HG02870 (cell line): ENCODE results near the gene MGA.

Experiments used
- ATAC-seq: cut with Tn5 transposase; IDR thresholded peaks from one replicate; pipeline ENCODE4 v1.9.1; 2021; ENCODE audit warnings: mild to moderate bottlenecking, moderate library complexity; ENCODE audit not compliant: unreplicated experiment

MGA gene

GRCh38 chr15:41780266-41780665 lies 120.1 kb downstream of the MGA start:
- no peak for ATAC-seq

DNA sequence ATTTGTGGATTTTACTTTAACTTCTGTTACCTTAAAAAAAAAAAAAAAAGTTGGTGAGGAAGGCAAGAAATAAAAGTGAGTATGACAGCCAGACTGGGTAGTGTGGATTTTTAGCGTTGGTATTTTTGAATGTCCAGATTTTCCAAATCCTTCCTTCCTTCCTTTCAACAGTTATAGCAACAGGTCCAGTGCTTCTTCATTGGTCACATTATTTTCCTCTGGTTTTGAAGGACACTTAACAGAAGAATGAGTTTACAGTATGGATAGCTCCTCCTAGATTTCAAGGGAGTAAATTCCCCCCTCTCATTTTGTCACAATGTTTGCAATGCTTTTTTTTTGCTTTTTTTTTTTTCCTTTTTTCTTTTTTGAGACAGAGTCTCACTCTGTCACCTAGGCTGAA lies 120.5 kb downstream of the MGA start:
- no peak for ATAC-seq

GRCh38 chr15:41782371-41783282 lies 122.4 kb downstream of the MGA start:
- no peak for ATAC-seq

- ATAC-seq: no peak
Observed at GRCh38 chr15:41783296-41783695, 123.1 kb downstream of the MGA start.

DNA sequence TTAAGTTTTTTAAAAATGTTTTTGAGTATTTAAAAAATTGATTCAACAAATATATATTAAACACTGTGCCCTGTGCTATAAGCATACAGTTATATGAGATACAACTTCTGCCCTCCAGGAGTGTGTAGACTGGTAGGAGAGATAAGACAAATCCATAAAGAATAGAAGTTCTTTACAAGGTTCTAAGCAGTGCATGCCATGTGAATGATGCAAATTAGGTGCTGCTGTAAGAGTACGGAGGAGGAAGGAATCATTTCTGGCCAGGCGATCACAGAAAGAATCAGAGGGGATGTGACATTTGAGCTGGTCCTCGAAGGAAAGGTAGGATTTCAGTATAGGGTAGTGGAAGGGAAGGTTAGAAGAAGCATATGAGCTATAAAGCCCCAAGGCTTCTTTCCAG lies 128.1 kb downstream of the MGA start:
- no peak for ATAC-seq

GRCh38 chr15:41789236-41789635 lies 129.0 kb downstream of the MGA start:
- no peak for ATAC-seq

GRCh38 chr15:41789662-41790061 lies 129.5 kb downstream of the MGA start:
- no peak for ATAC-seq

GRCh38 chr15:41790169-41790568 lies 130.0 kb downstream of the MGA start:
- no peak for ATAC-seq

- ATAC-seq: no peak
Observed at GRCh38 chr15:41790756-41791546, 130.7 kb downstream of the MGA start.

DNA sequence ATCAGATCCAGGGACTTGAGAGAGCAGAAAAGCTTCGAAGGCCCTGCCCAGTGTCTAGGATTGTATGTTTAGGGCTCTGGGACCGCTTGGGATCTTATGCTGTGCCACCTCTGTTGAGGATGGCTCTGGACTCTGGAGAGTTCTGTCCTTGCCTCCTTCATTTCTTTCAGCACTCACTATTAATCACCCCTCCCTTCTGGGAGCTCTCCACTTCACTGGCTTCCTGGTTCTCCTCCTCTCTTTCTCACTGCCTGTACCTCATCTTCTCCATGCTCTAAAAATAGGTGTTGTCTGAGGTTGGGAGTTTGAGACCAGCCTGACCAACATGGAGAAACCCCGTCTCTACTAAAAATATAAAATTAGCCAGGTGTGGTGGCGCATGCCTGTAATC lies 131.3 kb downstream of the MGA start:
- no peak for ATAC-seq

DNA sequence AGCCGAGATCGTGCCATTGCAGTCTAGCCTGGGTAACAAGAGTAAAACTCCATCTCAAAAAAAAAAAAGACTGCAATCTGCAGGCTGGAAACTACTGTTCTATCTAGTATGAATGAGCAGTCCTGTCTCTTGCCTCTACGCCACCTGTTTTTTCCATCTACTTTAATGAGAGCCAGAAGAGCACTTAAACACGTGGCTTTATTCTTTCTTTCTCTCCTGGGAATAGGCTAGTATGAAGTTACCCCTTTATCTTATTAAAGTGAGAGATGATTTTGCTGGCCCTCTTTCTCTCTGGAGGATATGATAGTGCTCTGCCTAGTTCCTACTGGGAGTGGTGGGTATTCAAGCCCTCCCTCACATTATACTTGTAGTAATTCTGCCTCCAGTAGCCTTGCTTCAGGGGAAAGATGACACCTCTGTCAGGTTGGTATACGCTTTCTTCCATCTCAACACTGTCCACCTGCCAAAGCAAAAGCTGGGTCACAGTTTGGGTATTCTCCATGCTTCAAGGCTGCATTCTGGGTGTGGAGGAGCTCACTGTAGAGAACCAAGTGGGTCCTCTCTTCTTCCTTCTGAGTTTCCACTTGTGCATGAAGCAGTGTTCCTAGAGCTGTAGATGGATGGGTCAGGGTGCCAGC lies 131.9 kb downstream of the MGA start:
- ATAC-seq: no peak

DNA sequence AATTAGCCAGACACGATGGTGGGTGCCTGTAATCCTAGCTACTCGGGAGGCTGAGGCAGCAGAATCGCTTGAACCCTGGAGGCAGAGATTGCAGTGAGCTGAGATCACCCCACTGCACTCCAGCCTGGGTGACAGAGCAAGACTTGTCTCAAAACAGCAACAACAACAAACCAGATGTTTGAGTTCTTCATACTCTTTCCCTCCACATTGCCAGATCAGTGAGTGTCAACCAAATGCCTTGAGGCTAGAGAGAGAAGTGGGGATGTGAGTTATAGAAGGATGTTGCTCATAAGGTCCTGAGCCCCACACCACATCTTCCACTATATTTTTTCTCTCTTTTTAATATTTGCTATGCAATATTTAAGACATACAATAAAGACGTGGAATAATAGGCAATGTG lies 133.9 kb downstream of the MGA start:
- ATAC-seq: no peak

DNA sequence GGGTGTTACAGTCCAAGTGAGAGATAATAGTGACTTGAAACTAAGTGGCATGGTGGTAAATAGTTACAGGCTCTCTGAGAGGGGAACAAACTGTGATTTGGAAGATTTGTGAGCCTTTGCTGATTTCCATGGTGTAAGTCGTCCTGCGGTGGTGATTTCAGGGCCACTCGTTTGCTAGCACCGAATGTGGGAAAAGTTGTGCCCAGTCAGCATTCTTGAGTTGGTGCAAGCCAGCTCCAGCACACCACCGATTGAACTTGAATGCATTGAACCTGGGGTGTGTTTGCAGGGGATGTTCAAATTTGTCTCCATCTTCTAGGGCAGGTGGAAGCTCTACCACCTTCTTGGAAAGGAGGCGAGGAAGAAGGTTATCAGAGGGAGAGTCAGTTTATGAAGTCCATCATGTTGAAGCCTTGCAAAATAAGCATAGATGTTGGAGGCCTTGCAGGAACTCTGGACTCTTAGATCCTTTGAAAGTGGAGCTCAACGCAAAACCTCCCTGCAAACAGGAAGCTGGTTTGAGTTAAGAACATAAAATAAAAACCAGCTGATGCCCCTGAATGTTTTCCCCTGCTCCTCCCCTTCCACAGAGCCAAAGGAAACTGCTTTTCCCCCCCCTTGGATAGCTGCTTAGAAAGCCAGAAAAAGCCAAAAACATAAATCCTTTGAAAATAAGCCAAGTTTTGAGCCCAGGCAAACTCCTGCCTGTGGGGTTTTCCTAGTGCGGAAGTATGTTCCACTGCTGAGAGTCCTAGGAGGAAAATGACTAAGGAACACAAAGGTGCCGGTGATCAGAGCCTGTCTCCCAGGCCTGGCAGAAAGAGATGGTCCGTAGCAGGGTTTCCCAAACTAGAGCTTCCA lies 136.0 kb downstream of the MGA start:
- ATAC-seq: no peak

- no peak for ATAC-seq
Observed at GRCh38 chr15:41797201-41797944, 137.2 kb downstream of the MGA start.

- no peak for ATAC-seq
Observed at GRCh38 chr15:41798607-41799487, 138.6 kb downstream of the MGA start.

DNA sequence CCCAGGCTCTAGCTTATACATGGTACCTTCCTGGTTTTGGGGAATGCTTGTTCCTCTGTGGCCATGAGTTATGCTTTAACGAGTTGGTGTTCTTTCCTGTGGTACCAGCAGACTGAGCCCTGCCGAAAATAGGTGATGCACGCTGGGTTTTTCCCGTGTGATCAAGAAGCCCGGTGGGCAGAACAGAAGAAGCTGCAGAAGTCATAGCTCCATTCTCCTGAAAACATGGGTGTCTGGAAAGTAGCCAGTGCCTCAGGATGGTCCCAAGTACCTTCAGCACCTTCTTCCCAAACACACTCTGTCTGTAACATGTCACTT lies 139.2 kb downstream of the MGA start:
- no peak for ATAC-seq

- no peak for ATAC-seq
Observed at GRCh38 chr15:41801185-41801584, 141.0 kb downstream of the MGA start.

DNA sequence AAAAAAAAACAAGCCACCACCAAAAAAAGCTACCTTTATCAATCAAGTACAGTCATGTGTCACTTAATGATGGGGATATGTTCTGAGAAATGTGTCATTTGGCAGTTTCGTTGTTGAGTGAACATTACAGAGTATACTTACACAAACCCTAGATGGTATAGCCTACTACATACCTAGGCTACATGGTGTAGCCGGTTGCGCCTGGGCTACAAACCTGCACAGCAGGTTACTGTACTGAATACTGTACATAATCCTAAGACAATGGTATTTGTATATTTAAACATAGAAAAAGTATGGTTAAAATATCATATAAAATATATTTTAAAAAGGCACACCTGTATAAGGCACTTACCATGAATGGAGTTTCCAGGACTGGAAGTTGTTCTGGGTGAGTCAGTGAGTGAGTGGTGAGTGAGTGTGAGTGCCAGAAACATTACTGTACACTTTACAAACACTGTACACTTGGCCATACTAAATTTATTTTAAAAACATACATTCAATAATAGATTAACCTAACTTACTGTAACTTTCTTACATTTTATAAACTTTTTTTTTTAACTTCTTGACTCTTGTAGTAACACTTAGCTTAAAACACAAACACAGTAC lies 141.7 kb downstream of the MGA start:
- ATAC-seq: no peak

GRCh38 chr15:41804361-41804760 lies 144.2 kb downstream of the MGA start:
- ATAC-seq: no peak
